GM04503 (cell line): ENCODE data around the gene NETO2.
"Not testable (repeated sequence)": the region's sequence is repeated elsewhere in the genome, so short reads cannot be mapped to it uniquely, and the experiment has no call there.

ENCODE experiments used
- DNase-seq: peaks from one replicate; pipeline ENCODE4 v3.0.0-alpha.2; 2012; ENCODE audit warnings: low read depth

The NETO2 gene

DNA sequence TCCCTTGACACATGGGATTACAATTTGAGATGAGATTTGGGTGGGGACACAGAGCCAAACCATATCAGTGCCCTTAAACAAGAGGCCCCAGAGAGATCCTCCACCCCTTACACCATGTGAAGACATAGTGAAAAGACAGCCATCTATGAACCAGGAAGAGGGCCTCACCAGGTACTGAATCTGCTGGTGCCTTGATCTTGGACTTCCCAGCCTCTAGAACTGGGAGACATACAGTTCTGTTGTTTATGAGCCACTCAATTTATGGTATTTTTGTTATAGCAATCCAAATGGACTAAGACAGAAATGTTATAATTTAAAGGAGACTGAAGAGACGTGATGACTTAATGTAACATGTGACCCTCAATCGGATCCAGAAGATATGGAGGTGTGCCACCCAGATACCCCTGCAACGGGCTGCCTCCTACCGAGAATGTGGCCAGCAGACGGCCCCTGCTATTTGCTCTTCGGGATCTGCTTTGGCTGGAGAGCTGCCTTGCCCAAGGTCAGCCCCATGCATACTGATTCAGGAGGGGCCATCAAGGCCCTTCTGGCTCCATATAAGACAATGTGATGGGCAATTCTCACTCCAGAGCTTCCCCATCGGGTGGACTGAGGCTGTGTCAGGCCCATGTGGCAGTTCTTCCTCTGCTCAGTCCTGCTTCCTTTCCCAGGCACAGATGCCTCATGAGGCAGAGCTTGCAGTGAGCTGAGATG is 80.6 kb downstream of the NETO2 start:
- DNase-seq, result no peak

DNA sequence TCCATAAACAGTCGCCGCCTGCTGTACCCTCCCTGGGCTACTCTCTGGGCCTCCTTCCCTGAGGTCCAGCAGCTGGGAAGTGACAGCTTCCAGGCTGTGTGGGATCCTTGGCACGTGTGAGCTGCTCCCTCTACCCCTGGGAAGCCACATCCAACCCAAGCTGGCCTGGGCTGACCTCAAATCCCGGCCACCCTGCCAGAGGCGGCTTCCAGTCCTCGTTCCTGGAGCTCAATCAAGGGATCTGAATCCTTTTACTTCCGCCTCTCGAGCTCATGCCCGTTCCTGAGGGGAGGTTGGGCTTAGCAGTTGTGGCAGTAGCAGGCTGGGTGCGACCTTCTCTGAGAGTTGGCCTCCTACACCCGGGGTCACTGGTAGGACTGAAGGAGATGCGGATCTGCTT is 82.5 kb downstream of the NETO2 start:
- no peak for DNase-seq

DNA sequence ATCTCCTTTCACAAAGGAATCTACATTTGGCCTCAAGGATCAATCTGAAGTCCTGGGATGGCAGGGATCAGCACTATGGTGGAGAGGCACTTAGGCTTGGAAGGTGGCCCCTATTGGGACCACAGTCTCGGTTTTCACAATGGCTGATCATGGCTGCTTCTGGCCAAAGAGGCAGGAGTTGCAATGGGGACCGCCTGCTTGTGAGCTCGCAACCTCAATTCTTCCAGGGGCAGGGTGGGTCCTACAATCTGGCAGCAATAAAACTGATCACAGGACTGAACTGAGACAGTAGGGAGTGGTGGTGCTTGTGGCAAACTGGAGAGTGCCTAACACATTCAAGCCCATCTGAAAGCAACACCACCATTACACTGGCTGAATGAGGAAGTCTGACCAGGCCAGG is 83.1 kb downstream of the NETO2 start:
- no peak for DNase-seq

DNA sequence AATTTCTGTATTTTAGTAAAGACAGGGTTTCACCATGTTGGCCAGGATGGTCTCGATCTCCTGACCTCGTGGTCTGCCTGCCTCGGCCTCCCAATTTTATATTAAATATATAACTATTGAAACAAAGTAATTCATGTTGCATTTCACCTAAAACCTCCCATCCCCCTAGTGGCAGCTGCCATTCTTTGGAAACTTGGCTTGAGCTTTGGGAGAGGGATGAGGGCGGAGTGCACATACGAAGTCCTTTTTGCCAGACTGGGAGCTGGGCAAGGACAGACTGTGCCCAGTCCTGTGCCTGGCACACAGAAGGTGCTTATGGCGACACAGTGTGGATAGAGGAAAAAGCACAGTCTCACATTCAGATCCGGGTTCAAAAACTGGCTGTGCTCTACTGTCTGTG is 83.8 kb downstream of the NETO2 start:
- no peak for DNase-seq

DNA sequence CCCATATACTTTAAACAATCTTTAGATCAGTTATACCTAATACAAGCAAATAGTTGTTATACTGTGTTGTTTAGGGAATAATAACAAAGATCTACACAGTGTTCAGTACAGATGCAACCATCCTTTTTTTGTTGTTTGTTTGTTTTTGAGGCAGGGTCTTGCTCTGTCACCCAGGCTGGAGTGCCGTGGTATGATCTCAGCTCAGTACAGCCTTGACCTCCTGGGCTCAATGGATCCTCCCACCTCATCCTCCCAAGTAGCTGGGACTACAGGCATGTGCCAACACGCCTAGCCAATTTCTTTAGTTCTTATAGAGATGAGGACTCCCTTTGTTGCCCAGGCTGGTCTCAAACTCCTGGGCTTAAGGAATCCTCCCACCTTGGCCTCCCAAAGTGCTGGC is 84.6 kb downstream of the NETO2 start:
- not testable (repeated sequence) for DNase-seq

DNA sequence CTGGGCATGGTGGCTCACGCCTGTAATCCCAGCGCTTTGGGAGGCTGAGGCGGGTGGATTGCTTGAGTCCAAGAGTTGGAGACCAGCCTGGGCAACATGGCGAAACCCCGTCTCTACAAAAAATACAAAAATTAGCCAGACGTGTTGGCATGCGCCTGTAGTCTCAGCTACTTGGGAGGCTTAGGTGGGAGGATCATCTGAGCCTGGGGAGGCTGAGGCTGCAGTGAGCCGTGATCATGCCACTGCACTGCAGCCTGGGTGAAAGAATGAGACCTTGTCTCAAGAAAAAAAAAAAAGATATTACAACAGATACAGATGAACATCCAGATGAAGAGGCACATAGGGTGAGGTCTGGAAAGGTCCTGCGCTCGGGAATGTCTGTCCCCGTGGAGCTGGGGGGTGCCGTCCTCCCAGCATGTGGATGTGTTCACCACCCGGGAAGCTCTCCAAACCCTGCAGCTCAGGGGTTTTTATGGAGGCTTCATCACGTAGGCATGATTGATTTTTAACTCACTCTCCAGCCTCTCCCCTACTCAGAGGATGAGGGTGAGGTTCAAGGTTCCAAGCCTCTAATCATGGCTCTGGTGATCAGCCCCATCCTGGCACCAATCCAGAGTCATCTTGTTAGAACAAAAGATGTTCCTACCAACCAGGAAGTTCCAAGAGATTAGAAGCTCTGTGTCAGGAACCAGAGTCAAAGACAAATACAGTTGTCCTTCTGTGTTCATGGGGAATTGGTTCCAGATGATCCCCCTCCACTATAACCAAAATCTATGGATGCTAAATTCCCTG is 85.3 kb downstream of the NETO2 start:
- peak; percentile 3 for DNase-seq

DNA sequence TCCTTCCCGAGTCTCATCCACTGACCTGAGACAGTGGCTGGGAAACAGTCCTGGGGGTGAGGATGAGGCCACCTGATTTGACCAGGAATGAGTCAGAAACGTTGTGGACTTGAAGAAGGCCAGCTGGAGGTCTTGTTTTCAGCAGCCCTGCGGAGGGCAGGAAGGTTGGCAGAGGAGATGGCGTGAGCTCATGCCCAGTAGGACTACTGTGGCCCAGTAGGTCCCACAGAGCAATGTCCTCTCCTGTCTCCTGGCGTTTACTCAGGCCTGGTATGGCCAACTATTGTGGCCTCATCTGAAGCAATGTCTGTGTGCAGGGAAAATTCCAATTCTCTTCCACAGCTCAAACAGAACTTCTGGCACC is 86.1 kb downstream of the NETO2 start:
- DNase-seq, result no peak

DNA sequence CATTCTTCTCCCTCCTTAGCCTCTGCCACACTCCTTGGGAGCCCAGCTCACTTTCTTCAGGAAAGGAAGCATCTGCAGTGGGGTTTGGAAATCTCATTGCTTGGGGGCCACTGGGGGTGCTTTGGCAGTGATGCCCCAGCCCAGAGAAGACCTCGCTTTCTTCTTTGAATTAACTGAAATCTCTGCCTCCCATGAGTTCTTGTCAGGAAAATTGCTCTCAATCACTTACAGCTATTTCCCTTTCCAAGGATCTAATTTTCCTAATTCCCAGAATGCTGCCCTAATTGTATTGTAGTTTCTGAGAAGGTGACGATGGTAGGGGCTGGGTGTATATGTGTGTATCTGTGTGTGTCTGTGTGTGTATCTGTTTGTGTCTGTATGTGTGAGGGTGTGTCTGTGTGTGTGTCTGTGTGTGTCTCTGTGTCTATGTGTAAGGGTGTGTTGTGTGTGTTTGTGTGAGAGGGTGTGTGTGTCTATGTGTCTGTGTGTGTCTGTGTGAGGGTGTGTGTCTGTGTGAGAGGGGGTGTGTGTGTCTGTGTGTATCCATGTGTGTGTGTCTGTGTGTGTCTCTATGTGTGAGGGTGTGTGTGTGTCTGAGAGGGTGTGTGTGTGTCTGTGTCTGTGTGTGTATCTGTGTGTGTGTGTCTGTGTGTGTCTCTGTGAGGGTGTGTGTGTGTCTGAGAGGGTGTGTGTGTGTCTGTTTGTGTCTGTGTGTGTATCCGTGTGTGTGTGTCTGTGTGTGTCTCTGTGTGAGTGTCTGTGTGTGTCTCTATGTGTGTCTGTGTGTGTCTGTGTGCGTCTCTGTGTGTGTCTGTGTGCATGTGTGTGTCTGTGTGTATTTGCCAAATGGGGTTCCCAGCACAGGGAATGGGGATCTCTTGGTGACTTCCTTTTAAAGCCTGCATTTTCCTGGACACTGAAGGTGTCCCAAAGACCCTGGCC is 86.8 kb downstream of the NETO2 start:
- DNase-seq, result no peak

DNA sequence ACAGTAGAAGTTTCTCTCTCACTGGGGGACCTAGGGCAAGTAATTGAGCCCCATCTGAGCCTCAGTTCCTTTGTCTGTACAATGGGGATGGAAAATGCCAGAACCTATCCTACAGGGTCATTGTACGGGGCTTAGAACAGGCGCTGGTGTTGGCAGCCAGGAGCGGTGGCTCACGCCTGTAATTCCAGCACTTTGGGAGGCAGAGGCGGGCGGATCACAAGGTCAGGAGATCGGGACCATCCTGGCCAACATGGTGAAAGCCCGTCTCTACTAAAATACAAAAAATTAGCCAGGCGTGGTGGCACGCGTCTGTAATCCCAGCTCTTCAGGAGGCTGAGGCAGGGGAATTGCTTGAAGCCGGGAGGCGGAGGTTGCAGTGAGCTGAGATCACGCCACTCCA is 87.7 kb downstream of the NETO2 start:
- DNase-seq, result not testable (repeated sequence)

DNA sequence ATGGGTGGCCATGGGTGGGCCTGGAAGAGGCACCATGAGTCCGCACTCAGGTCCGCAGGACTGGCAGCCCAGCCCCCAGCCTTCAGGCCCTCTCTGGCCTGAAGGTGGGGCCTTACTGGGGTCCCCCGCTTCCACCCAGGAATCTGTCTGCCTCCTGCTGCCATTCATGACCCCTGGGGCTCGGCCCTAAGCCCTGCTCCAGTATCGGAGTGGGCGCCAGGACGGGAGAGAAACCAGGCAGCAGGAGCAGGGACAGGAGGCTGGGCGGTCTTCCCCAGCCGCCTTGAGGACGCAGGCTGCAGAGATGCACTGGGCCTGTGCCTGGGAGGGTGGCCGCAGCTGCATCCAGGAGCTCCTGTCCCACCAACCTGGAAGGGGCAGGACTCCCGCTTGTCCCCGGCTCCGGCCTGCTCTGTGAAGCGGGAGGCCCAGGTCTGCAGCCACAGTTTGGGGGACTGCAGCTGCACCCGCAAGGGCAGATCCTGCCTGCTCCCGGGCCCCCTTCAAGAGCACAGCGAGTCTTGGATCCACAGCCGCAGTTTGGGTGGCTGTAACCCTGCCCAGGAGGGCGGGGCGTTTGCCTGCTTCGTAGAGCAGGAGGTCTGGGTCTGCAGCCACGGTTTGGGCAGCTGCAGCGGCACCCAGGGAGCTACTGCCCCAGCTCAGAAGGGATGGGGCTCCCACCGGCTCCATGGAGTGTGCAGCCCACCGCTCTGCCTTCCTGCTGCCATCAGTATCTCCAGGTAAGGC is 88.4 kb downstream of the NETO2 start:
- no peak for DNase-seq

DNA sequence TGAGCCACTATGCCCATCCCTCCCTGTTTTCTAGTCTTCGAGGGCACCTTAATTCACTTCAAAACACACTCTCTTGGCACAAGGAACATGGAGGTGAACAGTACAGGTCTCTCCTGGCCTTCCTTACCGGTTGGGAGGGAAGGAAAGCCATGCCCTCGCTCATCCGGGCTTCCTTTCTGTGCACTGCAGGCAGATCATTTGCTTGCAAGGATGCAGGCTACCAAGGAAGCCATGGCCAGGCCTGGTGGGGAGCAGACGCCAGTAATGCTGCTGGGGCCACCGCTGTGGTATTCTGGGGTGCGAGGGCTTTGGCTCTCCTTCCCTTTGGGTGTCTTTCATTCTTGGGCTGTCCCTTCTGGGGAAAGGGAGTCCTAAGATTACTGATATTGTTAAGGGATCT is 89.4 kb downstream of the NETO2 start:
- DNase-seq, result no peak

DNA sequence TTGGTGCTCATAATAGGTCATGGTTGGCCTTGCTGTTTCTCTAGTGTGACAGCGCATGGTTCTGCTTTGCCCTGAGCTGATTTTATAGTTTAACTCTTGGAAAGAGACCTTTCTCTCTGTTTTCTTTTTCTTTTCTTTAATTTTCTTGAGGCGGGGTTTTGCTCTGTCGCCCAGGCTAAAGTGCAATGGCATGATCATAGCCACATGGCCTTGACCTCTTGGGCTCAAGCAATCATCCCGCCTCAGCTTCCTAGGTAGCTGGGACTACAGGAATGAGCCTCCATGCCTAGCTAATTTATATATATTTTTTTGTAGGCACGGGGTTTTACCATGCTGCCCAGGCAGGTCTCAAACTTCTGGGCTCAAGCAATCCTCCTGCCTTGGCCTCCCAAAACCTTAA is 89.8 kb downstream of the NETO2 start:
- no peak for DNase-seq

DNA sequence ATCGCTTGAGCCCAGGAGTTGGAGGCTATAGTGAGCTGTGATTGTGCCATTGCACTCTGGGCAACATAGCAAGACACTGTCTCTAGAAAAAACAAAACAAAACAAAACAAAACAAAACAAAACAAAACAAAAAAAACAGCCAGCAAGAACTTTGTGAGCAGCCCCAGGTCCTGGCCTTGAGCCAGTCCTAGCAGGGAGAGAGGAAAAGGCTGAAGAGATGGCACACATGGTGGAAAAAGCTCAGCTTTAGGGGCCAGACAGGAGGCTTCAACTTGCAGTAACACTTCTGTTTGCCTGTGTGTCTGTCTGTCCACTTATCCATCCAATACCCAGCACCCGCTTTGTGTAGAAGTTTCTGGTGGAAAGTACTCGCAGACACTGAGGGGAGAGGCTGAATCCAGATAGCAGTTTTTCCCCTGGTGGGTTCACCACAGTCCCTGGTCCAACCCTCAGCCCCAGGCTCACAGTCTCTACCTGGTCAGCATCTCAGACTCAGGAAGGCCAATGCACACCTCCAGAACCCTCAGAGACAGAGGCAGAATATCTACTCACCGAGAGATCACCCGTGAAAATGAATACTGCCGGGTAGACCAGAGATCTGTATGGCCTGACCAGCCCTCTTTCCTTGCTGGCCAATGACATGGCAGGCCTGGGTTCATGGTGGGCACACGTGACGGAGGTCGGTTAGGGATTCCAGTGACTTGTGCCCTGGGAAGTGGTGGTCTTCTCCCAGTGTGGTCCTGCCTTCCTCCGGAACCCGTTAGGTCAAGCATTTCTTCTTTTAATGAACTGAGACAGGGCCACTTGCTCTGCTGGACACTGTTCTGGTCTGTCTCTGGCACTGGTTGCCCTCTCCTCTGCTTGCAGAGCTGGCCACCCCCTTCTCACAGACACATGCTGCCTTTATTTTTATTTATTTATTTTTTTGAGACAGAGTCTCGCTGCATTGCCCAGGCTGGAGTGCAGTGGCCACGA is 90.8 kb downstream of the NETO2 start:
- no peak for DNase-seq

DNA sequence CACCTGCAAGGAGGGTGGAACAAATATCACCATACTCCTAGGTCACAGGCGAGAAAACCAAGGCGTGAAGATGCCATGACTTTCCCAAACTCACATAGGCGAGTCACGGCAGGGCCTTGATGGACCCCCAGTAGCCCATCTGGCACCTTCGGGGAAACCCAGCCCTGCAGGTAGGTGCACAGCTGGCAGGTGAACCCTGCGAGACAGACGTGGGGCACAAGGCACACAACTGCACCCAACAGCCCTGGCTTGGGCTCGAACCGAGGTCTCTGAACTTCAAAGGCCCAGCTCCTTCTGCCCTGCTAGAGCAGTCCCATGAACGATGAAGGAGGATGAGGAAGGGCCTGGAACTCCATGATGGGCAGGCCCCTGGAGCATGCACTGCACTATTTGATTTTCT is 92.7 kb downstream of the NETO2 start:
- DNase-seq, result no peak

DNA sequence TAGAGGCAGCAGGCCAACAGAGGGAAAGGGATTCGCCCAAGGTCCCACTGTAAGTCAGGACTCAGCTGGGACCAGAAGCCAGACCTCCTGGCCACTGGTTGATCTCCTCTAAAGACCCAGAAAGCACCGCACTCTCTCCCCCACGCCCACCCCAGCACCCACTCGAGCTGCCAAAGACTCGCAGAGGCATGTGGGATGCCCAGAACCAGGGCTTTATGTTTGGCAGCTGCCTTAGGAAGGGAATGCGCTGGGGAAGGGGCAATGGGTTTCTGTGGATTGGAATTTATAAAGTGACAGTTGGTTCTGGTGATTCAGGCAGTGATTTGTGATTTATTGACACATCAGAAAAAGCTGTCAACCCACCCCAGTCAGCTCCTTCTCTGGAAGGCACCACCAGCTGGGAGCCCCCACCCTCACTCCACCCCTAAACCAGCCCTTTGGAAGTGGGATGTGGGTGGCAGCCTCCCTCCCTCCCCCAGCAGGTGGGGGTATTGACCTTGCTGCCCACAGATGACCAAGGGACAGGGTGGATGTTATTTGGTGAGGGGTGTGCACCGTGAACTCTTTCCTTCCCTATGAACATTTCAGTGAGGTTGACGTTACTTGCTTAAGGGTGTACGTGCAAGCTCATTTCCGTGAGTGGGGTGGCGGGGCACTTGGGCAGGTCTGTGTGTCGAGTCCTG is 93.7 kb downstream of the NETO2 start:
- DNase-seq, result no peak

DNA sequence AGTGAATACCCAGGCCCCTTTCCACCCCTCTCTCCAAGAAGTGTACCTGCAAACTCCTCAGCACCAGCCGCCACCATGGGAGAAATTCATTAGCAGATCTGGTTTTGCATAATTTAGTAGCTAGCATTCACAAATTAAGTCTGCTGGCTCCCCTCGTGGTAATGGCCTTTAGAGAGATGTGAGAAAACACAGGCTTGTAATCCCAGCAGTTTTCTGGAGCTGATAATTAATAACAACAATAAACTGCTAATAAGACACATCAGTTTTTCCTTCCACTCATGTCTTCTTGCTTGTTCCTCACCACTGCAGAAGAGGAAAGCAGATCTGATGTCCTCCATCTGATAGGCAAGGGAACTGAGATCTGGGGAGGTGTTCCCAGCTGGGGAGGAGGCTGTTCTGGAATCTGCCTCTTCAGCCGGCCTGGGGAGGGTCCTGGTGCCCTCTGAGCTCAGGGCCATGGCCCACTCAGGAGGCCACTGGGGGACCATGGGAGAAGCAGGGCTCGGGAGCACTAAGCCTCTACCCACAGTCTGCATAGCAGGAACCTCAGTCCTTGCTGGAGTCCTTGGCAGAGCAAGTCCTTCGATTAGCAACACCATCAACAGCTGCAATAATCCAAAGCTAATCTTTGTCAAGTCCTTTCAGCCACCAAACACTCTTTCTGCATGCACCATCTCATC is 96.1 kb downstream of the NETO2 start:
- no peak for DNase-seq

DNA sequence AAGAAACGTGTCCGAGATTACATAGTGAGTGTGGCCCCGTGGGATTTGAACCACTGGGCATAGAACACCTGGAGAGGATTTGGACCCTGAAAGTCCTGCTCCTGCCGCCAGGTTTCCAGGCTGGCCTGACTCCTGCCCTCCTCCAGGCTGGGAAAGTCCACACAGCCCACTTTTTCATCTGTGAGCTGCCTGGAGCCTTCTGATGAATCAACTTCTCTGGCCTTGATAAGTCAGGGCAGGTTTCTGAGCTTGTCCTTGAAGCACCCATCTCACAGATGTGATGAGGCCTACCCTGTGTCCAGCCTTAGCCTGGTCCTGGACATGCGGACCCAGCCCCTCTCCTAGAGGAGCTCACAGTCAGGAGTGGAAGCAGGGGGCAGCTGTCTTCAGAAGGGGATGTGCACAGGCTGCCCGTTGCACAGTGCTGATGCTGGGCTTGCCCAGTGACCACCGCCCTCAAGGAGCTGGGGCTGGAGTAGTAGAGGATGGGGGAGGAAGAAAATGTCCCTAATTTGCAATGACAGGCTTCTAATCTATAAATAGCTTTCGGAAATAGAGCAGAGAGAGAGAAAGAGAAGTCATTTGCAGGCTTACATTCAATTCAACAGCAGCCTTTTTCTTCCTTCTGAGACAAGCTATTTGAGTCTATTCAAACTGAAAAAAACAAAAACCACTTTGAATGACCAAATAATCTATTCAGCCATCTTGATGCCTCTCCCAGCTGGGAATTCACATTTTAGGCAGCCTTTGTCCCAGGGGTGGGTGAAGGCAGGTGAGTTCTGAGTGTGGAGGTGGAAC is 96.8 kb downstream of the NETO2 start:
- no peak for DNase-seq

DNA sequence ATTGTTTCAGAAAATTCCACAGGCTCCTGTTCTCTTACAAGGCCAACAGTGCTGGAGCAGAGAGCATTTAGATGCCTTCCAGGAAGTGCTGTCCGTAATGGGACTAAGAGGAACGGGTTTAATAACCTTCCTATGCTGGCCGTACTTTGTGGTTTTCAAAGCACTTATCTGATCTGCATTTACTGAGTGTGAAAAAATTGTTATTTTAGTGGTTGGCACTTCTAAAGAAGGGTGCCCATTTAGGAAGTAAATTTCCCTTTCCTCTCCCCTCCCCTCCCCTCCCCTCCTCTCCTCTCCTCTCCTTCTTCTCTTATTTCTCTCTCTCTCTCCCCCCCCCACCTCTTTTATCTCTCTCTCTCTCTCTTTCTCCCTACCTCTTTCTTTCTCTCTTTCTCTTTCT is 98.3 kb downstream of the NETO2 start:
- DNase-seq, result no peak

DNA sequence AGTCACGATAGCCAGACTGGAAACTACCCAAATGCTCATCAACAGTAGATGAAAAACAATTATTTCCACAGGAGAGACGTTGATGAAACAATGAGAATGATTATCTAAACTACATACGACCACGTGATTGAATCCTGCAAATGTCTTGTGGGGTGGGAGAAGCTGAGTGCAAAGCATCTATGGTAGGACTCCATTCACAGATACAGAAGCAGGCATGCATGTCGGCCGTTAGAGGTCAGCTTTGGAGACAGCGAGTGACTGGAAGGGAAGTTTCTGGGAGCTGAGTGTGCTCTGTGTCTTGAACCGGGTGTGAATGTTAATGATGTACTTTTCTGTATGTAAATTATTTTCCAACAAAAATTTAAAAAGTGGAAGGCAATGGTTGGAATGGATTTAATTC is 98.7 kb downstream of the NETO2 start:
- no peak for DNase-seq
